ENCODE results near the gene SZRD1. TPM values are rescaled to one million over a fixed set of nuclear protein-coding genes. Genes with fewer than 3 reads are reported as not detected.

Gene SZRD1
- total and polyA plus RNA-seq, 7 donors = 65.0 to 106 (median 77.3) TPM

- Histone ChIP-seq H3K27ac (no peak overlapping the region), H3K36me3 (no peaks in the 10 kb centered on the region), H3K4me1 (peaks cover 0 to 93% (median 89%) of the 10 kb centered on the region in 4 donors), H3K9me3 (no peaks in the 10 kb centered on the region), H3K27me3 (no peaks in the 10 kb centered on the region), H3K4me3 (no peak overlapping the region)
- TF ChIP-seq POLR2A (IDR thresholded peaks at IDR 0.05) = no peak
- no peak for TF ChIP-seq POLR2AphosphoS5 (IDR thresholded peaks at IDR 0.05)
- no peak for TF ChIP-seq CTCF (IDR thresholded peaks at IDR 0.05)
- no peak for TF ChIP-seq EP300 (IDR thresholded peaks at IDR 0.05)
- no peak for DNase-seq
- intact Hi-C loops (cut with DNase I) = no loop called here
- 87 to 92% methylated on average over 3 of the region's 3 CpGs for WGBS, 2 donors
Observed at GRCh38 chr1:16372535-16373285, 5.7 kb downstream of the SZRD1 start.

GRCh38 chr1:16374266-16374665 is 7.2 kb downstream of the SZRD1 start:
- Histone ChIP-seq H3K27ac (peak overlapping the region in 1 of 4 donors; percentile 35), H3K4me3 (no peak overlapping the region), H3K36me3 (no peaks in the 10 kb centered on the region), H3K27me3 (no peaks in the 10 kb centered on the region), H3K4me1 (peaks cover 0 to 89% (median 87%) of the 10 kb centered on the region in 4 donors), H3K9me3 (no peaks in the 10 kb centered on the region)
- 82 to 87% methylated on average over 3 of the region's 3 CpGs for WGBS, 2 donors
- no peak for TF ChIP-seq CTCF (IDR thresholded peaks at IDR 0.05)
- TF ChIP-seq POLR2A (IDR thresholded peaks at IDR 0.05) = no peak
- TF ChIP-seq POLR2AphosphoS5 (IDR thresholded peaks at IDR 0.05) = no peak
- no peak for DNase-seq
- intact Hi-C loops (cut with DNase I) = no loop called here

- 67 to 78% methylated on average over 15 of the region's 15 CpGs for WGBS, 2 donors
- Histone ChIP-seq H3K4me3 (peak overlapping the region in 3 of 4 donors; percentile 4 to 22 (median 18)), H3K4me1 (peaks cover 0 to 84% (median 77%) of the 10 kb centered on the region in 4 donors)
Observed at GRCh38 chr1:16375521-16376340, 8.7 kb downstream of the SZRD1 start.

GRCh38 chr1:16376971-16377370 is 9.9 kb downstream of the SZRD1 start:
- DNase-seq = no peak
- no peaks in the 10 kb centered on the region for H3K27me3 ChIP-seq
- intact Hi-C loops (cut with DNase I) = no loop called here
- peak overlapping the region in 3 of 4 donors; percentile 37 to 74 (median 65) for H3K27ac ChIP-seq
- no peak overlapping the region for H3K4me3 ChIP-seq
- 86 to 89% methylated on average over 4 of the region's 4 CpGs for WGBS, 2 donors
- H3K9me3 ChIP-seq = no peaks in the 10 kb centered on the region
- peaks cover 0 to 75% (median 67%) of the 10 kb centered on the region in 4 donors for H3K4me1 ChIP-seq
- TF ChIP-seq EP300 (IDR thresholded peaks at IDR 0.05) (no peak), POLR2AphosphoS5 (IDR thresholded peaks at IDR 0.05) (no peak), CTCF (IDR thresholded peaks at IDR 0.05) (no peak), POLR2A (IDR thresholded peaks at IDR 0.05) (no peak)
- no peaks in the 10 kb centered on the region for H3K36me3 ChIP-seq

More at GRCh38 chr1:16375521-16376340, 8.7 kb downstream of the SZRD1 start:
- Histone ChIP-seq H3K9me3 (no peaks in the 10 kb centered on the region), H3K27ac (peak overlapping the region; percentile 50 to 74 (median 67)), H3K27me3 (no peaks in the 10 kb centered on the region), H3K36me3 (no peaks in the 10 kb centered on the region)
- intact Hi-C loops (cut with DNase I) = no loop called here
- DNase-seq = no peak
- TF ChIP-seq EP300 (IDR thresholded peaks at IDR 0.05) (no peak), POLR2A (IDR thresholded peaks at IDR 0.05) (no peak), CTCF (IDR thresholded peaks at IDR 0.05) (no peak), POLR2AphosphoS5 (IDR thresholded peaks at IDR 0.05) (no peak)

All from sigmoid colon (tissue), 7 donors.